ENCODE results near the gene POLR1G.

- TF ChIP-seq CTCF (conservative IDR thresholded peaks at IDR 0.05; ENCODE audit: low read length), result no peak
- no peak for TF ChIP-seq EZH2phosphoT487 (IDR thresholded peaks at IDR 0.05; ENCODE audit: borderline replicate concordance)
These were observed 38.3 kb upstream of the POLR1G start for GRCh38 chr19:45368127-45368526.

All from Loucy (cell line).